ENCODE data around the gene MEOX1. TPM values are rescaled to one million over a fixed set of nuclear protein-coding genes. Genes with fewer than 3 reads are reported as not detected.

The MEOX1 gene
- total and polyA plus RNA-seq, 2 of the 4 experiments (the other 2 are of a cell fraction) = 0.48 to 0.72 TPM

GRCh38 chr17:43697937-43698336 is 36.2 kb upstream of the MEOX1 start:
- ChIA-PET POLR2A (ENCODE audit: unreplicated experiment) (no interaction called here), CTCF (interaction anchor here (0.6 to 6.2 kb wide), 2 partner anchors 62 to 97 kb away, joined by 6 to 50 read pairs; no protein-coding TSS in a partner anchor)
- H2BK15ac ChIP-seq (ENCODE audit: low read depth, low read length) = no peak overlapping the region
- H4K20me1 ChIP-seq (ENCODE audit: insufficient read depth, low read length) = no peaks in the 10 kb centered on the region
- H3K9ac ChIP-seq (ENCODE audit: low read depth, low read length) = no peak overlapping the region
- peaks cover 7% of the 10 kb centered on the region; the same call in 1 of the 2 replicates for H3K4me1 ChIP-seq (ENCODE audit: control insufficient read depth, insufficient read depth, low read length)
- H4K5ac ChIP-seq (ENCODE audit: low read depth, low read length) = no peak overlapping the region
- no peak overlapping the region for H2BK5ac ChIP-seq (ENCODE audit: low read depth, low read length, poor library complexity, severe bottlenecking)
- intact Hi-C loops (cut with micrococcal nuclease) (no loop called here), in situ Hi-C loops (cut with MboI; ENCODE audit: low sequenced_read_pairs) (no loop called here), dilution Hi-C loops (cut with HindIII; ENCODE audit: low sequenced_read_pairs, unreplicated experiment) (no loop called here)
- DNase-seq (no peak), ATAC-seq (ENCODE audit: low read depth) (no peak)
- TF ChIP-seq USF2 (IDR thresholded peaks at IDR 0.05; ENCODE audit: low read depth, low read length) (no peak), MXI1 (IDR thresholded peaks at IDR 0.05; ENCODE audit: borderline replicate concordance, low read depth, low read length) (no peak), ELK1 (IDR thresholded peaks at IDR 0.05; ENCODE audit: borderline replicate concordance, low read depth, low read length) (no peak), BHLHE40 (IDR thresholded peaks at IDR 0.05; ENCODE audit: low read depth, low read length) (no peak), CEBPB (IDR thresholded peaks at IDR 0.05; ENCODE audit: low read depth, low read length) (no peak), RFX5 (IDR thresholded peaks at IDR 0.05; ENCODE audit: low read depth, low read length) (no peak), CTCF (conservative IDR thresholded peaks at IDR 0.05; ENCODE audit: low read depth, low read length) (no peak), MAFK (IDR thresholded peaks at IDR 0.05; ENCODE audit: low read depth, low read length) (no peak), MAZ (IDR thresholded peaks at IDR 0.05; ENCODE audit: borderline replicate concordance, low read depth, low read length) (no peak), NFE2L2 (IDR thresholded peaks at IDR 0.05; ENCODE audit: low read depth, low read length) (no peak), CHD1 (IDR thresholded peaks at IDR 0.05; ENCODE audit: low read depth, low read length) (no peak), RCOR1 (IDR thresholded peaks at IDR 0.05; ENCODE audit: insufficient replicate concordance, low read length) (no peak), POLR2A (IDR thresholded peaks at IDR 0.05; ENCODE audit: low read depth, low read length) (no peak), SMC3 (IDR thresholded peaks at IDR 0.05; ENCODE audit: low read depth, low read length) (no peak), RAD21 (IDR thresholded peaks at IDR 0.05; ENCODE audit: low read length) (no peak)
- H2AK5ac ChIP-seq (ENCODE audit: low read depth, low read length) = peak overlapping the region; percentile 44; the same call in 1 of the 2 replicates
- no peak overlapping the region for H4K91ac ChIP-seq (ENCODE audit: insufficient read depth, low read depth, low read length)
- H3K9me3 ChIP-seq (ENCODE audit: control insufficient read depth, insufficient read depth, low read length) = peaks cover 9% of the 10 kb centered on the region
- H3K4me2 ChIP-seq (ENCODE audit: low read depth, low read length) = no peak overlapping the region
- H3K9me1 ChIP-seq (ENCODE audit: insufficient read depth, low read length) = no peaks in the 10 kb centered on the region
- no peak overlapping the region for H3K27ac ChIP-seq (ENCODE audit: insufficient read depth, low read length)
- no peak overlapping the region for H3K56ac ChIP-seq (ENCODE audit: extremely low read depth, insufficient read depth, low read length)
- H3K4ac ChIP-seq (ENCODE audit: low read depth, low read length) = no peak overlapping the region
- no peaks in the 10 kb centered on the region for H3K36me3 ChIP-seq (ENCODE audit: control insufficient read depth, insufficient read depth, low read length)
- H2BK120ac ChIP-seq (ENCODE audit: low read depth, low read length) = no peak overlapping the region
- H3K79me1 ChIP-seq (ENCODE audit: low read depth in 1 of 2, low read length in 2 of 2) = no peaks in the 10 kb centered on the region
- H4K8ac ChIP-seq (ENCODE audit: low read depth in 2 of 2, low read length in 2 of 2) = no peak overlapping the region
- no TSS peak for BruUV-seq (replicated peaks)
- H2AFZ ChIP-seq (replicated peaks; ENCODE audit: low read length, poor library complexity) = no peak overlapping the region
- no peak overlapping the region for H3K14ac ChIP-seq (replicated peaks; ENCODE audit: low read depth, low read length)
- no peak overlapping the region for H3K18ac ChIP-seq (ENCODE audit: low read depth, low read length)
- no peak overlapping the region for H2BK20ac ChIP-seq (ENCODE audit: low read depth, low read length)
- WGBS, 2 experiments (ENCODE audit: extremely low coverage in 2 of 2, insufficient read length in 1 of 2) = 93% methylated on average over 5 of the region's 10 CpGs; no CpG with 5 or more reads in 1 of the 2 experiments
- no peak overlapping the region for H3K23ac ChIP-seq (ENCODE audit: low read depth, low read length)
- no peak overlapping the region for H3K4me3 ChIP-seq (ENCODE audit: insufficient read depth, low read depth, low read length)
- H2AK9ac ChIP-seq (replicated peaks; ENCODE audit: low read depth, low read length, poor library complexity) = no peak overlapping the region
- H3K27me3 ChIP-seq (ENCODE audit: control insufficient read depth, insufficient read depth, low read length) = peaks cover 3% of the 10 kb centered on the region; the same call in 1 of the 2 replicates

Data from IMR-90 (cell line).